ENCODE results near the gene AUP1. TPM values are rescaled to one million over a fixed set of nuclear protein-coding genes. Genes with fewer than 3 reads are reported as not detected.

The AUP1 gene
- total and polyA plus RNA-seq, 9 of the 15 experiments (the other 6 are each of a cell fraction or from before 2014, with no cell fraction given): 70.7 to 245 (median 165) TPM

DNA sequence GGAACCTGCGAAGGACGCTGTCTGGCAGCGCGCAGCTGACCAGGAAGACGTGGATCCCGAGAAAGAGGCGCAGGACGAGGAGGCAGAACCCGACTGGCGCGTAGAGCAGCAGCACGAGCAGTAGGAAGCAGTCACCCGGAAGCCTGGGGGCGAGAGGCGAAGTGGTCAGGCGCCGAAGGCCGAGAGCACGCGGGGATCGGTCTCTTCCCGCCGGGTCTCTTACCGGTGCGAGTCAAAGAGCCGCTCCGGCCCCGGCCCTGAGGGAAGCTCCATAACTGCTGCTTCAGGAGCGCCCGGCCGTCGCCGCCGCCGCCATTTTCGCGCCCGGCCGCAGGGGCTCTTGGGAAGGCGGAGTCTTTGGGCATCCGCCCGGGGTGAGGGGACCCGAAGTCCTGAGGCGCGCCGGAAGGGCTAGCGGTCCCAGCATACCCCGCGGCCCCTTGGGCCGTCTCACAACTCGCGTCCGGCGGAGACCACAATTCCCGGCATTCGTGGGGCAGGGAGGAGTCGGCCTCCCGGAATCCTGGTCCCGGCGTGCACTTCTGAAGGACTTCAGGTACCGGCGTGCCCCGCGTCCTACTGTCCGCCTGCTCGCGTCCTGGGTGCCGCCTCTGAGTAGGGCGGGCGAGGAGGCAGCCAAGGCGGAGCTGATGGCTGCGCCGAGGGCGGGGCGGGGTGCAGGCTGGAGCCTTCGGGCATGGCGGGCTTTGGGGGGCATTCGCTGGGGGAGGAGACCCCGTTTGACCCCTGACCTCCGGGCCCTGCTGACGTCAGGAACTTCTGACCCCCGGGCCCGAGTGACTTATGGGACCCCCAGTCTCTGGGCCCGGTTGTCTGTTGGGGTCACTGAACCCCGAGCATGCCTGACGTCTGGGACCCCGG is at the start of gene AUP1, which contains the start of gene HTRA2 (continued):
- TF ChIP-seq, protein P1, sequence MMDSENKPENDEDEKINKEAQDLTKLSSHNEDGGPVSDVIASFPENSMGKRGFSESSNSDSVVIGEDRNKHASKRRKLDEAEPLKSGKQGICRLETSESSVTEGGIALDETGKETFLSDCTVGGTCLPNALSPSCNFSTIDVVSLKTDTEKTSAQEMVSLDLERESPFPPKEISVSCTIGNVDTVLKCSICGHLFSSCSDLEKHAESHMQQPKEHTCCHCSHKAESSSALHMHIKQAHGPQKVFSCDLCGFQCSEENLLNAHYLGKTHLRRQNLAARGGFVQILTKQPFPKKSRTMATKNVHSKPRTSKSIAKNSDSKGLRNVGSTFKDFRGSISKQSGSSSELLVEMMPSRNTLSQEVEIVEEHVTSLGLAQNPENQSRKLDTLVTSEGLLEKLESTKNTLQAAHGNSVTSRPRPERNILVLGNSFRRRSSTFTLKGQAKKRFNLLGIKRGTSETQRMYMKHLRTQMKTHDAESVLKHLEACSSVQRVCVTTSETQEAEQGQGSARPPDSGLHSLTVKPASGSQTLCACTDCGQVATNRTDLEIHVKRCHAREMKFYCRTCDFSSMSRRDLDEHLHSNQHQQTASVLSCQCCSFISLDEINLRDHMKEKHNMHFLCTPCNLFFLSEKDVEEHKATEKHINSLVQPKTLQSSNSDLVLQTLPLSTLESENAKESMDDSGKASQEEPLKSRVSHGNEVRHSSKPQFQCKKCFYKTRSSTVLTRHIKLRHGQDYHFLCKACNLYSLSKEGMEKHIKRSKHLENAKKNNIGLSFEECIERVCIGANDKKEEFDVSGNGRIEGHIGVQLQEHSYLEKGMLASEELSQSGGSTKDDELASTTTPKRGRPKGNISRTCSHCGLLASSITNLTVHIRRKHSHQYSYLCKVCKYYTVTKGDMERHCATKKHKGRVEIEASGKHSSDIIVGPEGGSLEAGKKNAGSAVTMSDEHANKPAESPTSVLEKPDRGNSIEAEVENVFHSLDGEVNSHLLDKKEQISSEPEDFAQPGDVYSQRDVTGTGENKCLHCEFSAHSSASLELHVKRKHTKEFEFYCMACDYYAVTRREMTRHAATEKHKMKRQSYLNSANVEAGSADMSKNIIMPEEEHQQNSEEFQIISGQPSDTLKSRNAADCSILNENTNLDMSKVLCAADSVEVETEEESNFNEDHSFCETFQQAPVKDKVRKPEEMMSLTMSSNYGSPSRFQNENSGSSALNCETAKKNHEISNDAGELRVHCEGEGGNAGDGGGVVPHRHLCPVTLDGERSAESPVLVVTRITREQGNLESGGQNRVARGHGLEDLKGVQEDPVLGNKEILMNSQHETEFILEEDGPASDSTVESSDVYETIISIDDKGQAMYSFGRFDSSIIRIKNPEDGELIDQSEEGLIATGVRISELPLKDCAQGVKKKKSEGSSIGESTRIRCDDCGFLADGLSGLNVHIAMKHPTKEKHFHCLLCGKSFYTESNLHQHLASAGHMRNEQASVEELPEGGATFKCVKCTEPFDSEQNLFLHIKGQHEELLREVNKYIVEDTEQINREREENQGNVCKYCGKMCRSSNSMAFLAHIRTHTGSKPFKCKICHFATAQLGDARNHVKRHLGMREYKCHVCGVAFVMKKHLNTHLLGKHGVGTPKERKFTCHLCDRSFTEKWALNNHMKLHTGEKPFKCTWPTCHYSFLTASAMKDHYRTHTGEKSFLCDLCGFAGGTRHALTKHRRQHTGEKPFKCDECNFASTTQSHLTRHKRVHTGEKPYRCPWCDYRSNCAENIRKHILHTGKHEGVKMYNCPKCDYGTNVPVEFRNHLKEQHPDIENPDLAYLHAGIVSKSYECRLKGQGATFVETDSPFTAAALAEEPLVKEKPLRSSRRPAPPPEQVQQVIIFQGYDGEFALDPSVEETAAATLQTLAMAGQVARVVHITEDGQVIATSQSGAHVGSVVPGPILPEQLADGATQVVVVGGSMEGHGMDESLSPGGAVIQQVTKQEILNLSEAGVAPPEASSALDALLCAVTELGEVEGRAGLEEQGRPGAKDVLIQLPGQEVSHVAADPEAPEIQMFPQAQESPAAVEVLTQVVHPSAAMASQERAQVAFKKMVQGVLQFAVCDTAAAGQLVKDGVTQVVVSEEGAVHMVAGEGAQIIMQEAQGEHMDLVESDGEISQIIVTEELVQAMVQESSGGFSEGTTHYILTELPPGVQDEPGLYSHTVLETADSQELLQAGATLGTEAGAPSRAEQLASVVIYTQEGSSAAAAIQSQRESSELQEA (IDR thresholded peaks at IDR 0.05; ENCODE audit: low read depth): peak; percentile 54
- 0 out of 2 replicates have a peak, but pooled peaks have one; percentile 6 for TF ChIP-seq ARID1B (IDR thresholded peaks at IDR 0.05)
- TF ChIP-seq, protein P2, sequence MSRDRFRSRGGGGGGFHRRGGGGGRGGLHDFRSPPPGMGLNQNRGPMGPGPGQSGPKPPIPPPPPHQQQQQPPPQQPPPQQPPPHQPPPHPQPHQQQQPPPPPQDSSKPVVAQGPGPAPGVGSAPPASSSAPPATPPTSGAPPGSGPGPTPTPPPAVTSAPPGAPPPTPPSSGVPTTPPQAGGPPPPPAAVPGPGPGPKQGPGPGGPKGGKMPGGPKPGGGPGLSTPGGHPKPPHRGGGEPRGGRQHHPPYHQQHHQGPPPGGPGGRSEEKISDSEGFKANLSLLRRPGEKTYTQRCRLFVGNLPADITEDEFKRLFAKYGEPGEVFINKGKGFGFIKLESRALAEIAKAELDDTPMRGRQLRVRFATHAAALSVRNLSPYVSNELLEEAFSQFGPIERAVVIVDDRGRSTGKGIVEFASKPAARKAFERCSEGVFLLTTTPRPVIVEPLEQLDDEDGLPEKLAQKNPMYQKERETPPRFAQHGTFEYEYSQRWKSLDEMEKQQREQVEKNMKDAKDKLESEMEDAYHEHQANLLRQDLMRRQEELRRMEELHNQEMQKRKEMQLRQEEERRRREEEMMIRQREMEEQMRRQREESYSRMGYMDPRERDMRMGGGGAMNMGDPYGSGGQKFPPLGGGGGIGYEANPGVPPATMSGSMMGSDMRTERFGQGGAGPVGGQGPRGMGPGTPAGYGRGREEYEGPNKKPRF (IDR thresholded peaks at IDR 0.05; ENCODE audit: low read depth, low read length): no peak
- no peak for TF ChIP-seq ZNF75A (CRISPR knock-in tag; IDR thresholded peaks at IDR 0.05)
- no peak for TF ChIP-seq MTA2 (IDR thresholded peaks at IDR 0.05; ENCODE audit: low read depth)
- peak; percentile 96 for TF ChIP-seq SIN3B (IDR thresholded peaks at IDR 0.05; ENCODE audit: low read depth)
- no peak for TF ChIP-seq KDM2B (CRISPR knock-in tag; IDR thresholded peaks at IDR 0.05)
- 0 out of 2 replicates have a peak, but pooled peaks have one; percentile 22 for TF ChIP-seq KAT8 (IDR thresholded peaks at IDR 0.05; ENCODE audit: low read depth)
- TF ChIP-seq ETS2 (tag; IDR thresholded peaks at IDR 0.05; ENCODE audit: borderline replicate concordance, poor library complexity, severe bottlenecking): no peak
- TF ChIP-seq, protein P3, sequence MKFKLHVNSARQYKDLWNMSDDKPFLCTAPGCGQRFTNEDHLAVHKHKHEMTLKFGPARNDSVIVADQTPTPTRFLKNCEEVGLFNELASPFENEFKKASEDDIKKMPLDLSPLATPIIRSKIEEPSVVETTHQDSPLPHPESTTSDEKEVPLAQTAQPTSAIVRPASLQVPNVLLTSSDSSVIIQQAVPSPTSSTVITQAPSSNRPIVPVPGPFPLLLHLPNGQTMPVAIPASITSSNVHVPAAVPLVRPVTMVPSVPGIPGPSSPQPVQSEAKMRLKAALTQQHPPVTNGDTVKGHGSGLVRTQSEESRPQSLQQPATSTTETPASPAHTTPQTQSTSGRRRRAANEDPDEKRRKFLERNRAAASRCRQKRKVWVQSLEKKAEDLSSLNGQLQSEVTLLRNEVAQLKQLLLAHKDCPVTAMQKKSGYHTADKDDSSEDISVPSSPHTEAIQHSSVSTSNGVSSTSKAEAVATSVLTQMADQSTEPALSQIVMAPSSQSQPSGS (CRISPR knock-in tag; IDR thresholded peaks at IDR 0.05): no peak
- TF ChIP-seq PURB (CRISPR knock-in tag; IDR thresholded peaks at IDR 0.05; ENCODE audit: low read depth): no peak
- TF ChIP-seq HNRNPUL1 (IDR thresholded peaks at IDR 0.05; ENCODE audit: low read length): no peak
- no peak for TF ChIP-seq ZC3H8 (IDR thresholded peaks at IDR 0.05)
- TF ChIP-seq CREBBP (IDR thresholded peaks at IDR 0.05; ENCODE audit: low read depth, low read length): no peak
- peak; percentile 98 for TF ChIP-seq TAF1 (IDR thresholded peaks at IDR 0.05; ENCODE audit: control insufficient read depth, extremely low read depth, insufficient read depth, low read length, severe bottlenecking)
- no peak for TF ChIP-seq FOXJ2 (tag; IDR thresholded peaks at IDR 0.05)

Measured in K562 (cell line).